ENCODE data around the gene KDM3B. TPM values are rescaled to one million over a fixed set of nuclear protein-coding genes. Genes with fewer than 3 reads are reported as not detected.

The KDM3B gene
- total and polyA plus RNA-seq, 9 of the 15 experiments (the other 6 are each of a cell fraction or from before 2014, with no cell fraction given): 13.8 to 62.8 (median 41.9) TPM

- TF ChIP-seq, protein P1, sequence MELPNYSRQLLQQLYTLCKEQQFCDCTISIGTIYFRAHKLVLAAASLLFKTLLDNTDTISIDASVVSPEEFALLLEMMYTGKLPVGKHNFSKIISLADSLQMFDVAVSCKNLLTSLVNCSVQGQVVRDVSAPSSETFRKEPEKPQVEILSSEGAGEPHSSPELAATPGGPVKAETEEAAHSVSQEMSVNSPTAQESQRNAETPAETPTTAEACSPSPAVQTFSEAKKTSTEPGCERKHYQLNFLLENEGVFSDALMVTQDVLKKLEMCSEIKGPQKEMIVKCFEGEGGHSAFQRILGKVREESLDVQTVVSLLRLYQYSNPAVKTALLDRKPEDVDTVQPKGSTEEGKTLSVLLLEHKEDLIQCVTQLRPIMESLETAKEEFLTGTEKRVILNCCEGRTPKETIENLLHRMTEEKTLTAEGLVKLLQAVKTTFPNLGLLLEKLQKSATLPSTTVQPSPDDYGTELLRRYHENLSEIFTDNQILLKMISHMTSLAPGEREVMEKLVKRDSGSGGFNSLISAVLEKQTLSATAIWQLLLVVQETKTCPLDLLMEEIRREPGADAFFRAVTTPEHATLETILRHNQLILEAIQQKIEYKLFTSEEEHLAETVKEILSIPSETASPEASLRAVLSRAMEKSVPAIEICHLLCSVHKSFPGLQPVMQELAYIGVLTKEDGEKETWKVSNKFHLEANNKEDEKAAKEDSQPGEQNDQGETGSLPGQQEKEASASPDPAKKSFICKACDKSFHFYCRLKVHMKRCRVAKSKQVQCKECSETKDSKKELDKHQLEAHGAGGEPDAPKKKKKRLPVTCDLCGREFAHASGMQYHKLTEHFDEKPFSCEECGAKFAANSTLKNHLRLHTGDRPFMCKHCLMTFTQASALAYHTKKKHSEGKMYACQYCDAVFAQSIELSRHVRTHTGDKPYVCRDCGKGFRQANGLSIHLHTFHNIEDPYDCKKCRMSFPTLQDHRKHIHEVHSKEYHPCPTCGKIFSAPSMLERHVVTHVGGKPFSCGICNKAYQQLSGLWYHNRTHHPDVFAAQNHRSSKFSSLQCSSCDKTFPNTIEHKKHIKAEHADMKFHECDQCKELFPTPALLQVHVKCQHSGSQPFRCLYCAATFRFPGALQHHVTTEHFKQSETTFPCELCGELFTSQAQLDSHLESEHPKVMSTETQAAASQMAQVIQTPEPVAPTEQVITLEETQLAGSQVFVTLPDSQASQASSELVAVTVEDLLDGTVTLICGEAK (IDR thresholded peaks at IDR 0.05): no peak
- TF ChIP-seq, protein P1 (CRISPR knock-in tag; IDR thresholded peaks at IDR 0.05): no peak
- no peak for TF ChIP-seq FOXM1 (IDR thresholded peaks at IDR 0.05; ENCODE audit: low read depth)
- TF ChIP-seq FOXM1 (CRISPR knock-in tag; IDR thresholded peaks at IDR 0.05; ENCODE audit: low read depth): no peak
- TF ChIP-seq, protein P2, sequence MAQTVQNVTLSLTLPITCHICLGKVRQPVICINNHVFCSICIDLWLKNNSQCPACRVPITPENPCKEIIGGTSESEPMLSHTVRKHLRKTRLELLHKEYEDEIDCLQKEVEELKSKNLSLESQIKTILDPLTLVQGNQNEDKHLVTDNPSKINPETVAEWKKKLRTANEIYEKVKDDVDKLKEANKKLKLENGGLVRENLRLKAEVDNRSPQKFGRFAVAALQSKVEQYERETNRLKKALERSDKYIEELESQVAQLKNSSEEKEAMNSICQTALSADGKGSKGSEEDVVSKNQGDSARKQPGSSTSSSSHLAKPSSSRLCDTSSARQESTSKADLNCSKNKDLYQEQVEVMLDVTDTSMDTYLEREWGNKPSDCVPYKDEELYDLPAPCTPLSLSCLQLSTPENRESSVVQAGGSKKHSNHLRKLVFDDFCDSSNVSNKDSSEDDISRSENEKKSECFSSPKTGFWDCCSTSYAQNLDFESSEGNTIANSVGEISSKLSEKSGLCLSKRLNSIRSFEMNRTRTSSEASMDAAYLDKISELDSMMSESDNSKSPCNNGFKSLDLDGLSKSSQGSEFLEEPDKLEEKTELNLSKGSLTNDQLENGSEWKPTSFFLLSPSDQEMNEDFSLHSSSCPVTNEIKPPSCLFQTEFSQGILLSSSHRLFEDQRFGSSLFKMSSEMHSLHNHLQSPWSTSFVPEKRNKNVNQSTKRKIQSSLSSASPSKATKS (CRISPR knock-in tag; IDR thresholded peaks at IDR 0.05): no peak
- TF ChIP-seq, protein P3, sequence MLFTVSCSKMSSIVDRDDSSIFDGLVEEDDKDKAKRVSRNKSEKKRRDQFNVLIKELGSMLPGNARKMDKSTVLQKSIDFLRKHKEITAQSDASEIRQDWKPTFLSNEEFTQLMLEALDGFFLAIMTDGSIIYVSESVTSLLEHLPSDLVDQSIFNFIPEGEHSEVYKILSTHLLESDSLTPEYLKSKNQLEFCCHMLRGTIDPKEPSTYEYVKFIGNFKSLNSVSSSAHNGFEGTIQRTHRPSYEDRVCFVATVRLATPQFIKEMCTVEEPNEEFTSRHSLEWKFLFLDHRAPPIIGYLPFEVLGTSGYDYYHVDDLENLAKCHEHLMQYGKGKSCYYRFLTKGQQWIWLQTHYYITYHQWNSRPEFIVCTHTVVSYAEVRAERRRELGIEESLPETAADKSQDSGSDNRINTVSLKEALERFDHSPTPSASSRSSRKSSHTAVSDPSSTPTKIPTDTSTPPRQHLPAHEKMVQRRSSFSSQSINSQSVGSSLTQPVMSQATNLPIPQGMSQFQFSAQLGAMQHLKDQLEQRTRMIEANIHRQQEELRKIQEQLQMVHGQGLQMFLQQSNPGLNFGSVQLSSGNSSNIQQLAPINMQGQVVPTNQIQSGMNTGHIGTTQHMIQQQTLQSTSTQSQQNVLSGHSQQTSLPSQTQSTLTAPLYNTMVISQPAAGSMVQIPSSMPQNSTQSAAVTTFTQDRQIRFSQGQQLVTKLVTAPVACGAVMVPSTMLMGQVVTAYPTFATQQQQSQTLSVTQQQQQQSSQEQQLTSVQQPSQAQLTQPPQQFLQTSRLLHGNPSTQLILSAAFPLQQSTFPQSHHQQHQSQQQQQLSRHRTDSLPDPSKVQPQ (CRISPR knock-in tag; IDR thresholded peaks at IDR 0.05; ENCODE audit: borderline replicate concordance): no peak
- TF ChIP-seq RBFOX2 (IDR thresholded peaks at IDR 0.05; ENCODE audit: low read depth, low read length): peak; percentile 49
- TF ChIP-seq, protein P4, sequence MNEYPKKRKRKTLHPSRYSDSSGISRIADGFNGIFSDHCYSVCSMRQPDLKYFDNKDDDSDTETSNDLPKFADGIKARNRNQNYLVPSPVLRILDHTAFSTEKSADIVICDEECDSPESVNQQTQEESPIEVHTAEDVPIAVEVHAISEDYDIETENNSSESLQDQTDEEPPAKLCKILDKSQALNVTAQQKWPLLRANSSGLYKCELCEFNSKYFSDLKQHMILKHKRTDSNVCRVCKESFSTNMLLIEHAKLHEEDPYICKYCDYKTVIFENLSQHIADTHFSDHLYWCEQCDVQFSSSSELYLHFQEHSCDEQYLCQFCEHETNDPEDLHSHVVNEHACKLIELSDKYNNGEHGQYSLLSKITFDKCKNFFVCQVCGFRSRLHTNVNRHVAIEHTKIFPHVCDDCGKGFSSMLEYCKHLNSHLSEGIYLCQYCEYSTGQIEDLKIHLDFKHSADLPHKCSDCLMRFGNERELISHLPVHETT (CRISPR knock-in tag; conservative IDR thresholded peaks at IDR 0.05 in 1 of 2, IDR thresholded peaks at IDR 0.05 in 1 of 2): no peak
- no peak for TF ChIP-seq GTF2E2 (tag; IDR thresholded peaks at IDR 0.05)
- TF ChIP-seq CEBPG (CRISPR knock-in tag; IDR thresholded peaks at IDR 0.05): no peak
- TF ChIP-seq CEBPG (tag; conservative IDR thresholded peaks at IDR 0.05 in 1 of 2, IDR thresholded peaks at IDR 0.05 in 1 of 2): no peak
These were observed 97.2 kb downstream of the KDM3B start (continued) for GRCh38 chr5:138449501-138450239.
